Activated CD4-positive, alpha-beta memory T cell treated with anti-CD3 and anti-CD28 coated beads, Interleukin-2, amount 10 ng/mL, durations not matched to agents 7 days and 5 days (primary cell): ENCODE measurements around the gene EZH2. TPM values are rescaled to one million over a fixed set of nuclear protein-coding genes. Genes with fewer than 3 reads are reported as not detected.

Experiments
- CTCF ChIA-PET: fragments of 350-600 bp; sonication (Branson Sonifier 250); formaldehyde crosslinking; loops from one replicate; lab custom pipeline; 2021; ENCODE audit warnings: antibody characterized with exemption, inconsistent platforms; lab: Charles Lee
- POLR2A ChIA-PET: fragments of 350-600 bp; sonication (Branson Sonifier 250); formaldehyde crosslinking; loops from one replicate; lab custom pipeline; 2021; ENCODE audit warnings: antibody characterized with exemption; lab: Charles Lee
- DNase-seq: peaks from one replicate; pipeline ENCODE4 v3.0.0-alpha.2; 2020
- H3K27ac Mint-ChIP-seq: one replicate; pipeline ENCODE4 v1.8.0; 2021; ENCODE audit warnings: mild to moderate bottlenecking, mixed read lengths
- H3K27me3 Mint-ChIP-seq: one replicate; pipeline ENCODE4 v1.8.0; 2021; ENCODE audit warnings: mixed read lengths
- H3K36me3 Mint-ChIP-seq: one replicate; pipeline ENCODE4 v1.8.0; 2021; ENCODE audit warnings: low read depth, mixed read lengths
- H3K4me1 Mint-ChIP-seq: one replicate; pipeline ENCODE4 v1.8.0; 2021; ENCODE audit warnings: mixed read lengths
- H3K4me3 Mint-ChIP-seq: one replicate; pipeline ENCODE4 v1.8.0; 2021; ENCODE audit warnings: mild to moderate bottlenecking, mixed read lengths
- H3K9me3 Mint-ChIP-seq: one replicate; pipeline ENCODE4 v1.8.0; 2021; ENCODE audit warnings: mixed read lengths
- total RNA-seq, 2 experiments: library from RNA; stranded (reverse); gene quantifications; one replicate each; pipeline ENCODE4 v1.2.3, GENCODE V29; 2021

The EZH2 gene
- total RNA-seq, 2 experiments from 2014 or later, result 87.7 to 88.4 TPM

GRCh38 chr7:148819697-148820360, 64.3 kb downstream of the EZH2 start:
- H3K27me3 Mint-ChIP-seq, result no peaks in the 10 kb centered on the region
- no peak overlapping the region for H3K4me3 Mint-ChIP-seq
- POLR2A ChIA-PET, result interaction anchor here (0.6 kb wide), 1 partner anchor 48 kb away, joined by 3 read pairs; no protein-coding TSS in a partner anchor
- peaks cover 71% of the 10 kb centered on the region for H3K36me3 Mint-ChIP-seq
- CTCF ChIA-PET, result interaction anchor here (0.9 to 2.8 kb wide), 2 partner anchors 147 to 245 kb away, joined by 3 to 9 read pairs; no protein-coding TSS in a partner anchor
- H3K27ac Mint-ChIP-seq, result no peak overlapping the region
- H3K4me1 Mint-ChIP-seq, result peaks cover 11% of the 10 kb centered on the region
- no peaks in the 10 kb centered on the region for H3K9me3 Mint-ChIP-seq
- DNase-seq, result no peak

- ChIA-PET POLR2A (interaction anchor here (0.6 to 1.8 kb wide), 5 partner anchors 11 to 126 kb away, joined by 3 to 6 read pairs (median 4); no protein-coding TSS in a partner anchor), CTCF (interaction anchor here (0.5 to 1.9 kb wide), 4 partner anchors 126 to 250 kb away, joined by 3 to 7 read pairs (median 4); no protein-coding TSS in a partner anchor)
- Mint-ChIP-seq H3K4me3 (no peak overlapping the region), H3K27ac (no peak overlapping the region), H3K4me1 (peaks cover 7% of the 10 kb centered on the region), H3K27me3 (no peaks in the 10 kb centered on the region), H3K36me3 (peaks cover 84% of the 10 kb centered on the region), H3K9me3 (no peaks in the 10 kb centered on the region)
- no peak for DNase-seq
Measured at GRCh38 chr7:148815612-148816011, 68.5 kb downstream of the EZH2 start.

- DNase-seq, result no peak
- Mint-ChIP-seq H3K36me3 (peaks cover 86% of the 10 kb centered on the region), H3K4me1 (peaks cover 5% of the 10 kb centered on the region), H3K27me3 (no peaks in the 10 kb centered on the region), H3K4me3 (no peak overlapping the region), H3K9me3 (no peaks in the 10 kb centered on the region), H3K27ac (no peak overlapping the region)
- POLR2A ChIA-PET, result interaction anchor here (0.6 to 1.8 kb wide), 3 partner anchors 10 to 17 kb away, joined by 3 to 6 read pairs (median 5); no protein-coding TSS in a partner anchor
- CTCF ChIA-PET, result interaction anchor here (0.8 to 1.9 kb wide), 2 partner anchors 148 to 251 kb away, joined by 3 to 7 read pairs; no protein-coding TSS in a partner anchor
Measured at GRCh38 chr7:148814922-148815559, 69.0 kb downstream of the EZH2 start.

- ChIA-PET CTCF (no interaction called here), POLR2A (interaction anchor here (1.8 to 2.0 kb wide), 2 partner anchors 9 to 12 kb away, joined by 5 to 7 read pairs; no protein-coding TSS in a partner anchor)
- Mint-ChIP-seq H3K4me3 (no peak overlapping the region), H3K36me3 (peaks cover 89% of the 10 kb centered on the region), H3K27me3 (no peaks in the 10 kb centered on the region), H3K9me3 (no peaks in the 10 kb centered on the region), H3K4me1 (peaks cover 5% of the 10 kb centered on the region), H3K27ac (no peak overlapping the region)
- DNase-seq, result no peak
Measured at GRCh38 chr7:148813890-148814289, 70.2 kb downstream of the EZH2 start.

- ChIA-PET CTCF (interaction anchor here (1.7 kb wide), 1 partner anchor 154 kb away, joined by 5 read pairs; no protein-coding TSS in a partner anchor), POLR2A (interaction anchor here (1.6 to 2.0 kb wide), 2 partner anchors 10 to 11 kb away, joined by 6 to 7 read pairs; no protein-coding TSS in a partner anchor)
- H3K4me1 Mint-ChIP-seq, result peaks cover 3% of the 10 kb centered on the region
- no peaks in the 10 kb centered on the region for H3K9me3 Mint-ChIP-seq
- H3K36me3 Mint-ChIP-seq, result peaks cover 87% of the 10 kb centered on the region
- no peaks in the 10 kb centered on the region for H3K27me3 Mint-ChIP-seq
- no peak for DNase-seq
- H3K4me3 Mint-ChIP-seq, result no peak overlapping the region
- H3K27ac Mint-ChIP-seq, result no peak overlapping the region
Measured at GRCh38 chr7:148811892-148812291, 72.2 kb downstream of the EZH2 start.

- H3K4me3 Mint-ChIP-seq, result no peak overlapping the region
- DNase-seq, result no peak
- H3K36me3 Mint-ChIP-seq, result peaks cover 82% of the 10 kb centered on the region
- POLR2A ChIA-PET, result interaction anchor here (2.1 kb wide), 1 partner anchor 235 kb away, joined by 4 read pairs; no protein-coding TSS in a partner anchor
- no peaks in the 10 kb centered on the region for H3K27me3 Mint-ChIP-seq
- H3K9me3 Mint-ChIP-seq, result no peaks in the 10 kb centered on the region
- CTCF ChIA-PET, result interaction anchor here (1.6 kb wide), 1 partner anchor 153 kb away, joined by 3 read pairs; no protein-coding TSS in a partner anchor
- H3K27ac Mint-ChIP-seq, result no peak overlapping the region
- peaks cover 3% of the 10 kb centered on the region for H3K4me1 Mint-ChIP-seq
Measured at GRCh38 chr7:148809856-148810255, 74.2 kb downstream of the EZH2 start.

GRCh38 chr7:148807436-148807835, 76.7 kb downstream of the EZH2 start:
- POLR2A ChIA-PET, result interaction anchor here (1.2 kb wide), 1 partner anchor 9 kb away, joined by 4 read pairs; no protein-coding TSS in a partner anchor
- CTCF ChIA-PET, result interaction anchor here (0.6 kb wide), 1 partner anchor 123 kb away, joined by 3 read pairs; no protein-coding TSS in a partner anchor
- no peak for DNase-seq
- Mint-ChIP-seq H3K4me1 (no peaks in the 10 kb centered on the region), H3K9me3 (no peaks in the 10 kb centered on the region), H3K27ac (no peak overlapping the region), H3K4me3 (no peak overlapping the region), H3K27me3 (no peaks in the 10 kb centered on the region), H3K36me3 (peaks cover 63% of the 10 kb centered on the region)

GRCh38 chr7:148806187-148806586, 77.9 kb downstream of the EZH2 start:
- Mint-ChIP-seq H3K27me3 (no peaks in the 10 kb centered on the region), H3K4me1 (no peaks in the 10 kb centered on the region), H3K36me3 (peaks cover 60% of the 10 kb centered on the region), H3K4me3 (no peak overlapping the region), H3K9me3 (no peaks in the 10 kb centered on the region), H3K27ac (no peak overlapping the region)
- POLR2A ChIA-PET, result interaction anchor here (1.3 to 1.4 kb wide), 2 partner anchors 77 to 105 kb away, joined by 3 read pairs; no protein-coding TSS in a partner anchor
- DNase-seq, result no peak
- CTCF ChIA-PET, result no interaction called here

- ChIA-PET POLR2A (interaction anchor here (1.4 to 1.5 kb wide), 2 partner anchors 10 to 104 kb away, joined by 3 to 5 read pairs; no protein-coding TSS in a partner anchor), CTCF (interaction anchor here (0.9 to 1.3 kb wide), 2 partner anchors 12 to 158 kb away, joined by 3 read pairs; no protein-coding TSS in a partner anchor)
- H3K4me3 Mint-ChIP-seq, result no peak overlapping the region
- peak overlapping the region; percentile 47 for H3K27ac Mint-ChIP-seq
- no peaks in the 10 kb centered on the region for H3K9me3 Mint-ChIP-seq
- no peaks in the 10 kb centered on the region for H3K27me3 Mint-ChIP-seq
- DNase-seq, result no peak
- no peaks in the 10 kb centered on the region for H3K4me1 Mint-ChIP-seq
- H3K36me3 Mint-ChIP-seq, result peaks cover 60% of the 10 kb centered on the region
Measured at GRCh38 chr7:148804343-148805235, 79.5 kb downstream of the EZH2 start.

GRCh38 chr7:148803094-148803493, 81.0 kb downstream of the EZH2 start:
- Mint-ChIP-seq H3K36me3 (peaks cover 60% of the 10 kb centered on the region), H3K4me1 (no peaks in the 10 kb centered on the region), H3K27me3 (no peaks in the 10 kb centered on the region), H3K9me3 (no peaks in the 10 kb centered on the region), H3K27ac (no peak overlapping the region), H3K4me3 (no peak overlapping the region)
- ChIA-PET CTCF (no interaction called here), POLR2A (interaction anchor here (0.8 to 2.5 kb wide), 6 partner anchors 10 to 163 kb away, joined by 3 to 7 read pairs (median 4); no protein-coding TSS in a partner anchor)
- DNase-seq, result no peak

GRCh38 chr7:148802101-148802493, 82.0 kb downstream of the EZH2 start:
- DNase-seq, result no peak
- Mint-ChIP-seq H3K4me1 (no peaks in the 10 kb centered on the region), H3K36me3 (peaks cover 58% of the 10 kb centered on the region), H3K9me3 (no peaks in the 10 kb centered on the region), H3K27ac (no peak overlapping the region), H3K4me3 (no peak overlapping the region), H3K27me3 (no peaks in the 10 kb centered on the region)
- ChIA-PET CTCF (no interaction called here), POLR2A (interaction anchor here (0.9 to 2.5 kb wide), 4 partner anchors 11 to 139 kb away, joined by 3 to 7 read pairs (median 5); no protein-coding TSS in a partner anchor)

- Mint-ChIP-seq H3K36me3 (peaks cover 54% of the 10 kb centered on the region), H3K27ac (no peak overlapping the region), H3K4me1 (no peaks in the 10 kb centered on the region), H3K27me3 (no peaks in the 10 kb centered on the region), H3K9me3 (no peaks in the 10 kb centered on the region), H3K4me3 (no peak overlapping the region)
- ChIA-PET POLR2A (no interaction called here), CTCF (no interaction called here)
- DNase-seq, result no peak
Measured at GRCh38 chr7:148800677-148801076, 83.4 kb downstream of the EZH2 start.
